ENCODE data around the gene ZNF778.

DNA sequence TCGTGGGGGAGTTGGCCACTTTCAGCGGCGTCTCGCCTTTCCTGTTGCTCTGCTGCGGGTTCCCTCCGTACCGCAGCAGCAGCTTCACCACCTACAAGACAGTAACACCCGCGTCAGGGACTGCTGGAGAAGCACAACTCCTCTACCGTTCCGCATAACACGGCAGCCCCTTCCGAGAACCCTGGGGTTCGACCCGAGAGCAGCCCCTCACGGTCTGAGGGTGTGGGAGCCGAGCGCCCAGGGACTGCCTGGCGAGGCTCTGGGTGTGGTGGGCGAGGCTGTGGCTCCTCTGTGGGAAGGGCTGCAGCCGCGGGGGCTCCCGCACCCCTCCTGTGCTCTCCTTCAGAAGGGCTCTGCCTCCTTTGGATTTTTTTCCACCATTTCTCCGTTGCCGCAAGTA, 68.6 kb downstream of the ZNF778 start:
- TF ChIP-seq, protein P1, sequence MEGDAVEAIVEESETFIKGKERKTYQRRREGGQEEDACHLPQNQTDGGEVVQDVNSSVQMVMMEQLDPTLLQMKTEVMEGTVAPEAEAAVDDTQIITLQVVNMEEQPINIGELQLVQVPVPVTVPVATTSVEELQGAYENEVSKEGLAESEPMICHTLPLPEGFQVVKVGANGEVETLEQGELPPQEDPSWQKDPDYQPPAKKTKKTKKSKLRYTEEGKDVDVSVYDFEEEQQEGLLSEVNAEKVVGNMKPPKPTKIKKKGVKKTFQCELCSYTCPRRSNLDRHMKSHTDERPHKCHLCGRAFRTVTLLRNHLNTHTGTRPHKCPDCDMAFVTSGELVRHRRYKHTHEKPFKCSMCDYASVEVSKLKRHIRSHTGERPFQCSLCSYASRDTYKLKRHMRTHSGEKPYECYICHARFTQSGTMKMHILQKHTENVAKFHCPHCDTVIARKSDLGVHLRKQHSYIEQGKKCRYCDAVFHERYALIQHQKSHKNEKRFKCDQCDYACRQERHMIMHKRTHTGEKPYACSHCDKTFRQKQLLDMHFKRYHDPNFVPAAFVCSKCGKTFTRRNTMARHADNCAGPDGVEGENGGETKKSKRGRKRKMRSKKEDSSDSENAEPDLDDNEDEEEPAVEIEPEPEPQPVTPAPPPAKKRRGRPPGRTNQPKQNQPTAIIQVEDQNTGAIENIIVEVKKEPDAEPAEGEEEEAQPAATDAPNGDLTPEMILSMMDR (IDR thresholded peaks at IDR 0.05), result no peak
- no peak for TF ChIP-seq EZH2 (IDR thresholded peaks at IDR 0.05; ENCODE audit: borderline replicate concordance, insufficient read depth, low read depth, low read length, poor library complexity, severe bottlenecking)

All from B cell (primary cell).